Breast epithelium (tissue), 3 donors: ENCODE measurements around the gene ACP7.

Experiments
- CTCF ChIP-seq, 3 donors: fragments of 450-650 bp; IDR thresholded peaks; one replicate each; pipeline ENCODE4 v1.5.1; 2016 to 2017; ENCODE audit warnings: antibody characterized with exemption in 3 of 3, mild to moderate bottlenecking in 3 of 3, moderate library complexity in 3 of 3
- POLR2A ChIP-seq: fragments of 450-650 bp; IDR thresholded peaks from one replicate; pipeline ENCODE4 v1.6.1; 2016; ENCODE audit warnings: antibody characterized with exemption, mild to moderate bottlenecking, moderate library complexity

DNA sequence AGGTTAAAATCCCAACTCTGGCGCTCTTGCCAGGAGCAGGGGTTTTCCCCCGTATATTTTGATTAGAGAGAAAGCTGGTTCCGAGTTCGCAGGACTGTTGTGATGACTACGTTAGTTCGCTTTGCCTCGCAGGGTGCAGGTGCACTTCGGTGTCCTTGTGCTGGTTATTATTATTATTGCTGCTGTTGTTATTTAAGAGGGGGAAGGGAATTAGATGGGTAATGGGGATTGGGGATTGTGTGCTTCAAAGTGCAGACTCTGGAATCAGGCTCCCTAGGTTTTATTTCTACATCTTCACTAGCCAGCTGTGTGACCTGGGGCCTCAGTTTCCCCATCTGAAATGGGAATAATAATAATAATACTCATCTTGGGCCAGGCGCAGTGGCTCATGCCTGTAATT is 15.2 kb downstream of the ACP7 start:
- TF ChIP-seq CTCF (IDR thresholded peaks at IDR 0.05) (no peak), POLR2A (no peak)
